Right atrium auricular region (tissue), 2 donors: ENCODE measurements around the gene BORCS5. TPM values are rescaled to one million over a fixed set of nuclear protein-coding genes. Genes with fewer than 3 reads are reported as not detected.

ENCODE experiments used
- DNase-seq: peaks from one replicate; pipeline ENCODE4 v3.0.0-alpha.2; 2019; ENCODE audit warnings: low spot score
- H3K27ac ChIP-seq, 2 donors: fragments of 200-600 bp; sonication (generic); 1 replicate in 1 of 2; 2 replicates in 1 of 2; pipeline ENCODE4 v1.5.1; 2016 to 2019
- H3K27me3 ChIP-seq, 2 donors: fragments of 200-600 bp; sonication (generic); one replicate each; pipeline versions ENCODE4 v1.5.1 to v1.6.0; 2017 to 2019
- H3K36me3 ChIP-seq: fragments of 200-600 bp; sonication (generic); one replicate; pipeline ENCODE4 v1.5.1; 2016
- H3K4me1 ChIP-seq, 2 donors: fragments of 200-600 bp; sonication (generic); one replicate each; pipeline versions ENCODE4 v1.5.1 to v1.6.0; 2017 to 2019
- H3K4me3 ChIP-seq, 2 donors: fragments of 200-600 bp; sonication (generic); 1 replicate in 1 of 2; 2 replicates in 1 of 2; pipeline ENCODE4 v1.5.1; 2017 to 2019; ENCODE audit warnings: mild to moderate bottlenecking in 1 of 2, moderate library complexity in 1 of 2
- H3K9me3 ChIP-seq, 2 donors: fragments of 200-600 bp; sonication (generic); one replicate each; pipeline ENCODE4 v1.5.1; 2019
- total RNA-seq, 2 donors: library from RNA; depleted of rRNA; stranded (reverse); fragments of >200 nt; gene quantifications; one replicate each; pipeline ENCODE4 v1.1.0, GENCODE V29; 2016
- TF ChIP-seq, protein P1 (sequence below), 2 donors: fragments of 200-600 bp; sonication (generic); IDR thresholded peaks; one replicate each; pipeline ENCODE4 v1.5.1; 2019; ENCODE audit warnings: antibody characterized with exemption in 2 of 2

The BORCS5 gene
- total RNA-seq, 2 donors from 2014 or later = 6.2 to 8.0 TPM

GRCh38 chr12:12367482-12367998 lies 10.7 kb downstream of the BORCS5 start:
- Histone ChIP-seq H3K36me3 (peaks cover 7% of the 10 kb centered on the region), H3K27ac (no peak overlapping the region), H3K4me1 (peaks cover 0 to 4% of the 10 kb centered on the region in 2 donors), H3K27me3 (no peaks in the 10 kb centered on the region), H3K4me3 (no peak overlapping the region), H3K9me3 (no peaks in the 10 kb centered on the region)
- TF ChIP-seq, protein P1, sequence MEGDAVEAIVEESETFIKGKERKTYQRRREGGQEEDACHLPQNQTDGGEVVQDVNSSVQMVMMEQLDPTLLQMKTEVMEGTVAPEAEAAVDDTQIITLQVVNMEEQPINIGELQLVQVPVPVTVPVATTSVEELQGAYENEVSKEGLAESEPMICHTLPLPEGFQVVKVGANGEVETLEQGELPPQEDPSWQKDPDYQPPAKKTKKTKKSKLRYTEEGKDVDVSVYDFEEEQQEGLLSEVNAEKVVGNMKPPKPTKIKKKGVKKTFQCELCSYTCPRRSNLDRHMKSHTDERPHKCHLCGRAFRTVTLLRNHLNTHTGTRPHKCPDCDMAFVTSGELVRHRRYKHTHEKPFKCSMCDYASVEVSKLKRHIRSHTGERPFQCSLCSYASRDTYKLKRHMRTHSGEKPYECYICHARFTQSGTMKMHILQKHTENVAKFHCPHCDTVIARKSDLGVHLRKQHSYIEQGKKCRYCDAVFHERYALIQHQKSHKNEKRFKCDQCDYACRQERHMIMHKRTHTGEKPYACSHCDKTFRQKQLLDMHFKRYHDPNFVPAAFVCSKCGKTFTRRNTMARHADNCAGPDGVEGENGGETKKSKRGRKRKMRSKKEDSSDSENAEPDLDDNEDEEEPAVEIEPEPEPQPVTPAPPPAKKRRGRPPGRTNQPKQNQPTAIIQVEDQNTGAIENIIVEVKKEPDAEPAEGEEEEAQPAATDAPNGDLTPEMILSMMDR (IDR thresholded peaks at IDR 0.05) = no peak
- no peak for DNase-seq

- Histone ChIP-seq H3K4me3 (no peak overlapping the region), H3K27ac (no peak overlapping the region), H3K36me3 (no peaks in the 10 kb centered on the region), H3K9me3 (no peaks in the 10 kb centered on the region), H3K4me1 (no peaks in the 10 kb centered on the region), H3K27me3 (no peaks in the 10 kb centered on the region)
- TF ChIP-seq, protein P1 (IDR thresholded peaks at IDR 0.05) = no peak
- no peak for DNase-seq
These were observed 16.3 kb downstream of the BORCS5 start for GRCh38 chr12:12372946-12373722.

GRCh38 chr12:12376646-12377448 lies 20.0 kb downstream of the BORCS5 start:
- peaks cover 0 to 6% of the 10 kb centered on the region in 2 donors for H3K4me1 ChIP-seq
- H3K4me3 ChIP-seq = no peak overlapping the region
- TF ChIP-seq, protein P1 (IDR thresholded peaks at IDR 0.05) = peak; percentile 38 to 76
- H3K36me3 ChIP-seq = no peaks in the 10 kb centered on the region
- no peak overlapping the region for H3K27ac ChIP-seq
- no peaks in the 10 kb centered on the region for H3K9me3 ChIP-seq
- DNase-seq = no peak
- no peaks in the 10 kb centered on the region for H3K27me3 ChIP-seq

GRCh38 chr12:12378616-12379015 lies 21.7 kb downstream of the BORCS5 start:
- H3K36me3 ChIP-seq = no peaks in the 10 kb centered on the region
- H3K9me3 ChIP-seq = no peaks in the 10 kb centered on the region
- TF ChIP-seq, protein P1 (IDR thresholded peaks at IDR 0.05) = no peak
- no peak for DNase-seq
- H3K27ac ChIP-seq = no peak overlapping the region
- no peak overlapping the region for H3K4me3 ChIP-seq
- H3K27me3 ChIP-seq = no peaks in the 10 kb centered on the region
- peaks cover 0 to 6% of the 10 kb centered on the region in 2 donors for H3K4me1 ChIP-seq

GRCh38 chr12:12379831-12380730 lies 23.2 kb downstream of the BORCS5 start:
- Histone ChIP-seq H3K9me3 (no peaks in the 10 kb centered on the region), H3K27me3 (no peaks in the 10 kb centered on the region), H3K27ac (no peak overlapping the region), H3K36me3 (no peaks in the 10 kb centered on the region), H3K4me1 (peaks cover 0 to 6% of the 10 kb centered on the region in 2 donors), H3K4me3 (no peak overlapping the region)
- DNase-seq = no peak
- TF ChIP-seq, protein P1 (IDR thresholded peaks at IDR 0.05) = no peak
